HG03571 (cell line): ENCODE measurements around the gene LAYN.

Source experiments
- ATAC-seq: cut with Tn5 transposase; IDR thresholded peaks from one replicate; pipeline ENCODE4 v1.9.1; 2021; ENCODE audit not compliant: unreplicated experiment

The LAYN gene

GRCh38 chr11:111561306-111561705, 20.8 kb downstream of the LAYN start:
- no peak for ATAC-seq

DNA sequence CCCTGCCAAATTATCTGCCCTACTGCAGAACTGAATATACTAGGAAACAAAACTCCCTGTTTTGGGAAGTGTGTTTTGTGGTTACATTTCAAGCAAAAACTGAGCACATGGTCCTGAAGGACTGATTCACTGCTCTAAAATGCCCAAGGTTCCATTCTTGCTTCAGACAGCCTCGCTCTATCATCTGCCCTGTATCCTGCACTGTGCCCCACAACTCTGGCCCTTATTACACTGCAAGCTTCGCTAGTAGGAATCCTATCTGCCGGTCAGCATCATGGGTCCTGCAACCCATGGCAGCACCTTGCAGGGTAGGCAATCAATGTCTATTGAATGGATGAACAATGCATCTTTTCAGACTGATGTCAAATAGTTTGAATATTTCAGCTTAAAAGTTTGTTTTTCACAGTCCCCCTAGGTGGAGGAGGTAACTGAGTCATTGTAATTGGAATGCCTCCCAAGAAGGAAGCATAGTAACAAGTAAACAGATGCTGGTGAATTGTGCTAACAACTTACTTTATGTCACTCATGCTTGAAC, 21.3 kb downstream of the LAYN start:
- ATAC-seq: no peak

DNA sequence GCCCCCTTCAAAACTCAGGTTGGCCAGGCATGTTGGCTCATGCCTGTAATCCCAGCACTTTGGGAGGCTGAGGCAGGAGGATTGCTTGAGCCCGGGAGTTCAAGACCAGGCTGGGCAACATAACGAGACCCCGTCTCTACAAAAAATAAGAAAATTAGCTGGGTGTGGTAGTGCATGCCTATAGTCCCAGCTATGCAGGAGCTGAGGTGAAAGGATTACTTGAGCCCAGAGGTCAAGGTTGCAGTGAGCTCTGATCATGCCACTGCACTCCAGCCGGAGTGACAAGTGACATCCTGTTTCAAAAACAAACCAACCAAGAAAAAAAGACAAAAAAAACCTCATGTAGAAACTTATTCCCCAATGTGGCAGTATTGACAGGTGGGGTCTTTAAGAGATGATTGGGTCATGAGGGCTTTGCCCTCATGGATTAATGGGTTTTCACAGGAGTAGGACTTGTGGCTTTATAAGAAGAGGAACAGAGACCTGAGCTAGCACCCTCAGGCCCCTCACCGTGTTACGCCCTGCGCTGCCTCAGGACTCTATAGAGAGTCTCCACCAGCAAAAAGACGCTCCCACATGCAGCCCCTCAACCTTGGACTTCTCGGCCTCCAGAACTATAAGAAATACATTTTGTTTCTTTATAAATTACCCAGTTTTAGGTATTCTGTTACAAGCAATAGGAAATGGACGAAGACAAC, 22.3 kb downstream of the LAYN start:
- no peak for ATAC-seq

DNA sequence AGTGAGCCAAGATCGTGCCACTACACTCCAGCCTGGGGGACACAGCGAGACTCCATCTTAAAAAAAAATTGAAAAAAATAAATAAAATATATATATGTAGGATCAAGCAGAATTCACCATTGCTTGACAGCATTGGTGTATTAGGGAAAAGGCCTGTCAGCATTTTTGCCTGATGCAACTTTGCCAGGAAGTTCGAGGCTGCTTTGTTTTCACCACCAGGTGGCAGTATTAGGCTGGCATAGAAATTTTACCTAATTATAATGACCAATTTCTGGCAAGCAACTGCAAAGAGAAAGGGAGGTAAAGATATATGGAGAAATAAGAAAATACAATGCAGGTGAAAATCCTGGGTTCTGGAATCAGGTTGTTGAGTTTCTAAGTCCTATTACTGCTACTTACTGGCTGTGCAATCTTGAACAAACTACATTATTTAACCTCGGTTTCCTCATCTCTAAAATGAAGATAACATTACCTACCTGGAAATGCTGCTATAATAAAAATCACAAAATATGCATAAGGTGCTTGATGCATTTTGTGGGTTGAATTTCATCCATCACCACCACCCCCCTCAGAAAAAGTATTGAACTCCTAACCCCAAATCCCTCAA, 24.7 kb downstream of the LAYN start:
- ATAC-seq: no peak

DNA sequence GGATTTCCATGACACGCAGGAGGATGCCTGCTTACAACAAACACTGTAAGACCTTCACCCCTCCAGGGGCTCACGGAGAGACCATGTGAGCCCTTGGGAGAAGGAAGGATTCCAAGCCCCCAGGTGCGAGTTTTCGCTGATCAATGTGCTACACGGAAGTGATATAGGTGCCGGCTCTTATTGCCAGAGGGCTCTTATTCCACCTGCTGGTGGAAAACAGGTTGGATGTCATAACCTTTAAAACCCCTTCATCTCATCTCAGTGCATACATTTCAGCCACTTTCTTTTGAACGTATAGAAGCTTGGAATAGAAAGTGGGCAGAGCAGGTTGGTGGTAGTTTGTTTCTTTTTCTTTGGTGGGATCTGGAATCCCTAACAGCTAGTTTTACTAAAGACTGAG, 25.8 kb downstream of the LAYN start:
- ATAC-seq: no peak

GRCh38 chr11:111569476-111569875, 29.0 kb downstream of the LAYN start:
- ATAC-seq: no peak

GRCh38 chr11:111570796-111571195, 30.3 kb downstream of the LAYN start:
- ATAC-seq: no peak

DNA sequence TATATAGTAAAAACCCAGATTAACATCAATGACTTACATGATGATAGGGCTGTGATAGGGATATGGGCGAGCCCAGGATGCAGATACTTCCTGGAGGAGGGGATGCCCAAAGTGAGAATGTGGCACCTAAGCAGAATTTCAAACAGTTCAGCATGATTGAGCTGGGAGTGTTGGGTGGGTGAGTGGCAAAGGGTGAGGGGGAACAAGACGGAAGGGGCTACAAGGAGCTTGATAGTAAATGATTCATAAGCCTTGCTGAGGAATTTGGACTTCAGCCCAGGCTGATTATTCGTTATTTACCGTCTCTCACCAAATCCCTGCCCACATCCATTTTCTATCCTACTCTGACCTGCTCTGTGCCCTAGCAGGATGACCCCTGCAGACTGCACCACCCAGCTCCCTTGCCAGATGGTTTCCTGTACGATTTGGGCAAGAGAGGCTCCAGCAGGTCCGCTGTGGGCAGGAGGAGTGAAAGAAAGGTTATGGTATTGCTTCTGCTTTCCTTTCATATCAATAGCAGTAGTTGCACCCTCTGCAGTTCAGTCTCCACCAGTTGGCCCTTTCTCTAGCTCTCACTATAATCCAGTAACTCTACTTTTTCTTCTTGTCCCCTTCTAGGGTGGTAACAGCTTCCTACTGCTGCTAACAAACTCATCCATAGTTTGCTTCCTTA, 31.4 kb downstream of the LAYN start:
- no peak for ATAC-seq

DNA sequence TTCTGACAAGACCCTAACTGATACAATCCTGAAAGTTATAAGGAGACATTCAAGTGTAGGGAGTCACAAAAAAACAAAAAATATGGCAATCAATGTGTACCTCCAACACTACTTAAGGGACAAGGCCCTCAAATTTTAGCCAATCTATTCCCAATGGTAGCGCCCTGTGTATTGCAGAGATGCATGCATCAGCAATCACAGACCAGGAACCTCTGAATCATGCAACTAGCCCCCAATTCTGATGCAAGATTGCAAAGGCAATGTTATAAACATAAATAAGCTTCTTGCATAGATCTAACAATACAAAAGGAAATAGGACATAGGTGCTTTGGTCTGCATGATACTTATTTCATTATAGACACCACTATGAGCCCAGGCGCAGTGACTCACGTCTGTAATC, 32.1 kb downstream of the LAYN start:
- ATAC-seq: no peak

GRCh38 chr11:111573821-111574249, 33.3 kb downstream of the LAYN start:
- ATAC-seq: no peak

DNA sequence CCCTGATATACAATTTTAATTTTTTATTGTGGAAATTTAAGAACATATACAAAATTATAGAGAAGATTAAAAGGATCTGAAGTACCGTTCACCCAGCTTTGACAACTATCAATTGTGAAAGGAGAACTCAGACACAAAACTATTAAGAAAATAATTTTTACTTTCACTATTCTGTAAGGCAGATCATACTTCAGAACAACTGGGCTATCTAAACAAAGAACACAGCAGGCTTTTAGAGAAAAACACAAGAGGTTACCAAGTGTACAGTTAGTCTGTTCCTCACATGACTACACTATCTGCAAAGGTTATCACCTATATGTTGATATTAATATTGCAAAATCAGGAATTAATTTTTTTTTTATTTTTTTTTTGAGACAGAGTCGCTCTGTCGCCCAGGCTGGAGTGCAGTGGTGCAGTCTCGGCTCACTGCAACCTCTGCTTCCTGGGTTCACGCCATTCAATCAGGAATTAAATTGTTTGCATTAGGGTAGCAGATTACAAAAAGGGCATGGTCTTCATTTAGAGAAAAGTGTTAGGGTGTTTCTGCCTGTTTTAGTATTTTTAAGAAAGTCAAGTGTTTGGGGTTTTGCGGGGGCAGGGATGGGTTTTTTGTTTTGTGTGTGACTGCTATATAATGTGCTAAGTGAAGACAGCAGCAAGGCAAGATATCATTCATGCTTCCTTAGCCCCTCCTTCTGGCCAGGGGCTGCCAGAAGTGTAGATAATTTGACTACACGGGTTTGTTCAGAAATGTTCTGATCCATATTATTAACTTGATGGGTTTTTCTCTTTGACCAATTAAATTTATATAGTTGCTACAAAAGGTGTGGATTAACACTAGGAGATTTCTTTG, 34.1 kb downstream of the LAYN start:
- ATAC-seq: no peak

GRCh38 chr11:111575740-111576139, 35.2 kb downstream of the LAYN start:
- no peak for ATAC-seq

DNA sequence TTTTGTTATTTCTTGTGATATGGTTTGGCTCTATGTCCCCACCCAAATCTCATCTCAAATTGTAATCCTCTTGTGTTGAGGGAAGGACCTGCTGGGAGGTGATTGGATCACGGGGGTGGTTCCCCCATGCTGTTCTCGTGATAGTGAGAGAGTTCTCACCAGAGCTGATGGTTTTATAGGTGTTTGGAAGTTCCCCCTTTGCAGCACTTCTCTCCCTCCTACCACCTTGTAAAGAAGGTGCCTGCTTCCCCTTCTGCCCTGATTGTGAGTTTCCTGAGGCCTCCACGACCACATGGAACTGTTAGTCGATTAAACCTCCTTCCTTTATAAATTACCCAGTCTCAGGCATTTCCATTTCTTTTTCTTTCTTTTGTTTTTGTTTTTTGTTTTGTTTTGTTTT, 37.3 kb downstream of the LAYN start:
- no peak for ATAC-seq

- ATAC-seq: no peak
These were observed 40.8 kb downstream of the LAYN start for GRCh38 chr11:111581341-111581740.

GRCh38 chr11:111582163-111582562, 41.6 kb downstream of the LAYN start:
- ATAC-seq: no peak

DNA sequence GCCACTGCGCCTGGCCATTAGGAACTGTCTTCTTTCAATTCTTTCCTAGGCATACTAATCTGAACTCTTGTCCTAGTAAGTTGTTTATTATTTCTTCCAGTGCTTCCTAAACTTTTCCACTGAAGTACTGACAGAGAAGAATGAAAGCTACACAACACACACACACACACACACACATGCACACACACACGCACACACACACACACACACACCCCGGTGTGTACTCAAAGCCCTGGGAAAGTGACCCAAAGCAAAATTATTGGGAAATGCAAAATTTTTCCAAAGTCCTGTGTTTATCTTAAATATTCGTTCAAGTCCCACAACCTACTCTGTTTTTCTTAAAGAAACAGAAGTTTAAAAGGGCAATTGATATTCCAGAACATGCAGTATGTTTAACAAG, 42.4 kb downstream of the LAYN start:
- no peak for ATAC-seq

DNA sequence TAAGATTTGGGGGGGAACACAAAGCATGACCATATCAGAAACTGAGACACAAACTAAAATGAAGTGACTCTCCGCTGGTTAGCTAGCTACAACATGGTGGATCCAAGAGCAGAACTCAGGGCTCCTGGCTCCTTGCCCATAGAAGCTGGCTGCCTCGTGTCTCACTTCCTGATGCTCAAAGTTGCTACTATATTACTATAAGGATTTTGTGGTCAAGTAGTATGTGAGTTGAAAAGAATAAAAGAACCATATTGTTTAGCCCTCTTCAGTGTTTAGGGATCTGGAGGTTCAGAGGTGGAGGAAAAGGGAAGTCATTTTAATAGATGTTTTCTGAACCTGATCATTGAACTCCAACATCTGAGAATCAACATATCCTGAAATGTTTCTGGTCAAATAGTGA, 44.9 kb downstream of the LAYN start:
- no peak for ATAC-seq

DNA sequence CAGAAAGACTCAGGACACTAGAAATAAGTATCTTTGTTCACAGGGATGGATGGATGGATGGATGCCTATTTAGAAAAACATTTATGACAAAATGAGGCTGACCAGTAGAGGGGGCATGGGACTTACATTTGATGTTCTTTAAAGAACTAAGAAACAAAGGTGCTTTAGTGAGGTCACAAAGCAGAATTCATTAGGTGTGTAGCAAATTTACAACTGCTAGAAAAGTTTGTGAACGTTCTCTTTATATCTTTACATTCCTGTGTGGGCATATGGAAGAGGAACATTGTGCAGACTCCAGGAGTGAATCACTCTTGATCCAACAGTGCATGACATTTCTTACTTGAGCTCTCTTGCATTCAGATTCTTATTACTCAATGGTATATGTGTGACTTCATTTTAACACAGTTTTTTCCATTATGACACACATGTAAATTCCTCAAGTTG, 45.9 kb downstream of the LAYN start:
- no peak for ATAC-seq

DNA sequence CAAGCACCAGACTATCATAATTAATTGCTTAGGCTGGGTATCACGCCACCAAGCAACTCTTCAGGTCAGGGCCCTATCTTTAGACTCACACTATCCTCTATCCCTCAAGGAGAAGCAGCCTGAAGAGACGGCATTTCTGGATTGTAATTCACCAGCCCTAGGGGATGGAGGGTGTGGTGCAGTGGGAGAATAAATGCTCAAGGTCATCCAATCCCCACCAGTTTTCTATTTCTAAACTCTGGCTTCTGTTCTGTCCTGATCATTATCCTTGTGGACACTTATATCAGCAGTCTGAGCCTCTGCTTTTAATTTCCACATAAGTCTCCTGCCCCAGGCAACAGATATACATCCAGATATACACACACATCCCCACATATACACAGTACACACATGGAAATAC, 48.6 kb downstream of the LAYN start:
- no peak for ATAC-seq

- ATAC-seq: no peak
These were observed 49.5 kb downstream of the LAYN start for GRCh38 chr11:111589886-111590499.
